Tibial artery (tissue), 4 donors: ENCODE results near the gene ANKRD53.

Source experiments
- DNase-seq, 2 donors: peaks; one replicate each; pipeline ENCODE4 v3.0.0-alpha.2; 2019
- H3K27ac ChIP-seq, 2 donors: fragments of 200-600 bp; sonication (generic) in 1 of 2; 1 replicate in 1 of 2; 2 replicates in 1 of 2; pipeline ENCODE4 v1.5.1; 2018 to 2019; ENCODE audit warnings: mild to moderate bottlenecking in 1 of 2
- H3K27me3 ChIP-seq, 2 donors: fragments of 200-600 bp; sonication (generic) in 1 of 2; one replicate each; pipeline versions ENCODE4 v1.5.1 to v1.6.0; 2016 to 2019
- H3K36me3 ChIP-seq, 3 donors: fragments of 200-600 bp; sonication (generic) in 2 of 3; one replicate each; pipeline ENCODE4 v1.5.1; 2016 to 2019; ENCODE audit warnings: mild to moderate bottlenecking in 2 of 3
- H3K4me1 ChIP-seq, 4 donors: fragments of 200-600 bp; sonication (generic) in 2 of 4; 1 replicate in 3 of 4; 2 replicates in 1 of 4; pipeline ENCODE4 v1.5.1; 2016 to 2019
- H3K4me3 ChIP-seq, 2 donors: fragments of 200-600 bp; sonication (generic) in 1 of 2; 1 replicate in 1 of 2; 2 replicates in 1 of 2; pipeline ENCODE4 v1.5.1; 2018 to 2019; ENCODE audit warnings: mild to moderate bottlenecking in 2 of 2
- H3K9me3 ChIP-seq, 3 donors: fragments of 200-600 bp; sonication (generic) in 1 of 3; one replicate each; pipeline ENCODE4 v1.5.1; 2016 to 2019
- CTCF ChIP-seq, 2 experiments: fragments of 200-600 bp in 1 of 2; fragments of 450-650 bp in 1 of 2; IDR thresholded peaks; one replicate each; pipeline ENCODE4 v1.5.1; 2017 to 2019; ENCODE audit warnings: antibody characterized with exemption in 2 of 2, mild to moderate bottlenecking in 1 of 2, moderate library complexity in 1 of 2
- intact Hi-C: fragments of 100-400 bp; cut with DNase I; formaldehyde crosslinking; loops from one replicate; pipeline ENCODE4 v1.15.0; 2023; ENCODE audit warnings: low total_unique reads

ANKRD53 gene

GRCh38 chr2:70938586-70938950, 39.9 kb upstream of the ANKRD53 start:
- no peaks in the 10 kb centered on the region for H3K9me3 ChIP-seq
- peak in 1 of 2 donors; percentile 39 for DNase-seq

GRCh38 chr2:70939001-70939838, 39.2 kb upstream of the ANKRD53 start:
- TF ChIP-seq CTCF (IDR thresholded peaks at IDR 0.05) = no peak
- no peak overlapping the region for H3K4me3 ChIP-seq
- peak in 1 of 2 donors; percentile 48 for DNase-seq
- intact Hi-C loops = no loop called here
- H3K4me1 ChIP-seq = no peaks in the 10 kb centered on the region
- no peaks in the 10 kb centered on the region for H3K9me3 ChIP-seq
- peaks cover 0 to 26% of the 10 kb centered on the region in 2 donors for H3K27me3 ChIP-seq
- H3K27ac ChIP-seq = no peak overlapping the region
- H3K36me3 ChIP-seq = no peaks in the 10 kb centered on the region

More at GRCh38 chr2:70938586-70938950, 39.9 kb upstream of the ANKRD53 start:
- Histone ChIP-seq H3K27me3 (peaks cover 0 to 26% of the 10 kb centered on the region in 2 donors), H3K4me3 (no peak overlapping the region), H3K36me3 (no peaks in the 10 kb centered on the region), H3K4me1 (no peaks in the 10 kb centered on the region), H3K27ac (no peak overlapping the region)
- no peak for TF ChIP-seq CTCF (IDR thresholded peaks at IDR 0.05)
- intact Hi-C loops = no loop called here

- intact Hi-C loops = no loop called here
- peak in 1 of 2 donors; percentile 57 for DNase-seq
- H3K27me3 ChIP-seq = peaks cover 0 to 26% of the 10 kb centered on the region in 2 donors
Measured at GRCh38 chr2:70939839-70940580, 38.4 kb upstream of the ANKRD53 start.

GRCh38 chr2:70941186-70941585, 37.2 kb upstream of the ANKRD53 start:
- no peaks in the 10 kb centered on the region for H3K4me1 ChIP-seq
- no peak overlapping the region for H3K4me3 ChIP-seq
- no peaks in the 10 kb centered on the region for H3K36me3 ChIP-seq
- H3K27ac ChIP-seq = no peak overlapping the region
- no peak for TF ChIP-seq CTCF (IDR thresholded peaks at IDR 0.05)
- peak in 1 of 2 donors; percentile 33 for DNase-seq
- peaks cover 0 to 22% of the 10 kb centered on the region in 2 donors for H3K27me3 ChIP-seq
- intact Hi-C loops = no loop called here
- no peaks in the 10 kb centered on the region for H3K9me3 ChIP-seq

More at GRCh38 chr2:70939839-70940580, 38.4 kb upstream of the ANKRD53 start:
- Histone ChIP-seq H3K4me3 (no peak overlapping the region), H3K36me3 (no peaks in the 10 kb centered on the region), H3K4me1 (no peaks in the 10 kb centered on the region), H3K9me3 (no peaks in the 10 kb centered on the region), H3K27ac (no peak overlapping the region)
- TF ChIP-seq CTCF (IDR thresholded peaks at IDR 0.05) = no peak

GRCh38 chr2:70941701-70942100, 36.7 kb upstream of the ANKRD53 start:
- Histone ChIP-seq H3K4me1 (peaks cover 0 to 2% (median 0%) of the 10 kb centered on the region in 4 donors), H3K36me3 (no peaks in the 10 kb centered on the region), H3K4me3 (no peak overlapping the region), H3K27ac (no peak overlapping the region), H3K9me3 (no peaks in the 10 kb centered on the region), H3K27me3 (peaks cover 0 to 22% of the 10 kb centered on the region in 2 donors)
- DNase-seq = peak in 1 of 2 donors; percentile 13
- intact Hi-C loops = no loop called here
- TF ChIP-seq CTCF (IDR thresholded peaks at IDR 0.05) = no peak
